Stomach (tissue), 9 donors: ENCODE measurements around the gene CRADD. TPM values are rescaled to one million over a fixed set of nuclear protein-coding genes. Genes with fewer than 3 reads are reported as not detected.

Source experiments
- DNase-seq, 2 donors: peaks; one replicate each; pipeline versions ENCODE4 v3.0.0 to v3.0.0-alpha.2; 2013 to 2019
- H3K27ac ChIP-seq, 5 donors: fragments of 200-600 bp in 4 of 5; sonication (generic) in 4 of 5; one replicate each; pipeline ENCODE4 v1.5.1; 2013 to 2019; ENCODE audit warnings: mild to moderate bottlenecking in 1 of 5, moderate library complexity in 1 of 5
- H3K27me3 ChIP-seq, 3 donors: fragments of 200-600 bp; sonication (generic); one replicate each; pipeline ENCODE4 v1.5.1; 2017 to 2019; ENCODE audit warnings: mixed run types in 1 of 3
- H3K36me3 ChIP-seq, 4 donors: fragments of 200-600 bp; sonication (generic); 1 replicate in 3 of 4; 2 replicates in 1 of 4; pipeline ENCODE4 v1.5.1; 2016 to 2019
- H3K4me1 ChIP-seq, 4 donors: fragments of 200-600 bp; sonication (generic); one replicate each; pipeline ENCODE4 v1.5.1; 2016 to 2019
- H3K4me3 ChIP-seq, 4 donors: fragments of 200-600 bp; sonication (generic) in 3 of 4; one replicate each; pipeline ENCODE4 v1.5.1; 2016 to 2019; ENCODE audit warnings: mild to moderate bottlenecking in 1 of 4
- H3K9me3 ChIP-seq, 4 donors: fragments of 200-600 bp; sonication (generic); one replicate each; pipeline ENCODE4 v1.5.1; 2016 to 2019
- CTCF ChIP-seq, 7 experiments: fragments of 450-650 bp in 4 of 7; fragments of 200-600 bp in 3 of 7; sonication (generic) in 3 of 7; IDR thresholded peaks; one replicate each; pipeline ENCODE4 v1.5.1; 2016 to 2019; ENCODE audit warnings: antibody characterized with exemption in 7 of 7, control low read depth in 2 of 7, mild to moderate bottlenecking in 1 of 7
- EP300 ChIP-seq: sonication (generic); formaldehyde crosslinking; IDR thresholded peaks from one replicate; pipeline ENCODE4 v1.6.1; 2017; ENCODE audit warnings: antibody characterized with exemption
- POLR2A ChIP-seq, 4 donors: fragments of 450-650 bp; IDR thresholded peaks; one replicate each; pipeline ENCODE4 v1.6.1; 2016; ENCODE audit warnings: antibody characterized with exemption in 4 of 4, control low read depth in 2 of 4, mild to moderate bottlenecking in 1 of 4, moderate library complexity in 1 of 4
- POLR2AphosphoS5 ChIP-seq, 3 donors: sonication (generic); formaldehyde crosslinking; IDR thresholded peaks; one replicate each; pipeline ENCODE4 v1.6.1; 2016; ENCODE audit warnings: antibody characterized with exemption in 3 of 3
- WGBS, 5 donors: extraction: QIAGEN DNeasy Blood & Tissue Kit in 3 of 5; methylation state at CpG; one replicate each; pipeline versions ENCODE4 v1.1.5 to v1.1.7; 2013 to 2018; 5-methylcytosine and 5-hydroxymethylcytosine counted together
- intact Hi-C: fragments of 100-400 bp; cut with DNase I; formaldehyde crosslinking; loops from one replicate; pipeline ENCODE4 v1.15.1; 2023; ENCODE audit warnings: low total_unique reads
- polyA plus RNA-seq, 3 donors: library from polyadenylated mRNA; stranded (reverse); fragments of 200-250 nt; gene quantifications; one replicate each; pipeline ENCODE4 v1.2.3, GENCODE V29; 2013
- total RNA-seq, 5 donors: library from RNA; depleted of rRNA; stranded (reverse); fragments of >200 nt; gene quantifications; one replicate each; pipeline versions ENCODE4 v1.1.0 to v1.2.3, GENCODE V29; 2014 to 2016
- donor health status: healthy with polysubstance abuse.
- donor health status: Bipolar disorder and iron deficiency.
- donor health status: healthy.

CRADD gene
- total and polyA plus RNA-seq, 8 donors = 2.3 to 30.9 (median 17.1) TPM

GRCh38 chr12:93668919-93669418 lies 8.2 kb upstream of the CRADD start:
- Histone ChIP-seq H3K4me3 (no peak overlapping the region), H3K27me3 (no peaks in the 10 kb centered on the region), H3K36me3 (no peaks in the 10 kb centered on the region), H3K4me1 (no peaks in the 10 kb centered on the region), H3K27ac (no peak overlapping the region), H3K9me3 (peaks cover 0 to 5% (median 0%) of the 10 kb centered on the region in 4 donors)
- intact Hi-C loops = no loop called here
- no peak for DNase-seq
- TF ChIP-seq CTCF (IDR thresholded peaks at IDR 0.05) (no peak), EP300 (no peak), POLR2AphosphoS5 (IDR thresholded peaks at IDR 0.05) (no peak), POLR2A (IDR thresholded peaks at IDR 0.05) (no peak)
- 86 to 95% (median 91%) methylated on average over 5 of the region's 5 CpGs for WGBS, 5 donors

- no peak overlapping the region for H3K4me3 ChIP-seq
- H3K27ac ChIP-seq = no peak overlapping the region
- H3K4me1 ChIP-seq = no peaks in the 10 kb centered on the region
- TF ChIP-seq EP300 (no peak), POLR2AphosphoS5 (IDR thresholded peaks at IDR 0.05) (no peak), POLR2A (IDR thresholded peaks at IDR 0.05) (no peak), CTCF (IDR thresholded peaks at IDR 0.05) (no peak)
- no peaks in the 10 kb centered on the region for H3K27me3 ChIP-seq
- H3K9me3 ChIP-seq = peaks cover 0 to 5% (median 0%) of the 10 kb centered on the region in 4 donors
- no peaks in the 10 kb centered on the region for H3K36me3 ChIP-seq
- WGBS, 5 donors = 88 to 94% (median 92%) methylated on average over 3 of the region's 3 CpGs
- DNase-seq = no peak
- intact Hi-C loops = no loop called here
Measured at GRCh38 chr12:93669452-93669851, 7.7 kb upstream of the CRADD start.

- Histone ChIP-seq H3K9me3 (peaks cover 0 to 5% (median 0%) of the 10 kb centered on the region in 4 donors), H3K36me3 (no peaks in the 10 kb centered on the region), H3K27me3 (no peaks in the 10 kb centered on the region), H3K27ac (no peak overlapping the region), H3K4me3 (no peak overlapping the region), H3K4me1 (no peaks in the 10 kb centered on the region)
- WGBS, 5 donors = 43 to 58% (median 51%) methylated on average over 4 of the region's 4 CpGs
- no peak for TF ChIP-seq CTCF (IDR thresholded peaks at IDR 0.05)
- TF ChIP-seq EP300 = no peak
- no peak for TF ChIP-seq POLR2AphosphoS5 (IDR thresholded peaks at IDR 0.05)
- TF ChIP-seq POLR2A (IDR thresholded peaks at IDR 0.05) = no peak
- intact Hi-C loops = no loop called here
- no peak for DNase-seq
Measured at GRCh38 chr12:93670104-93670503, 7.1 kb upstream of the CRADD start.

- no peaks in the 10 kb centered on the region for H3K4me1 ChIP-seq
- H3K27ac ChIP-seq = no peak overlapping the region
- intact Hi-C loops = no loop called here
- DNase-seq = no peak
- peaks cover 0 to 5% (median 0%) of the 10 kb centered on the region in 4 donors for H3K9me3 ChIP-seq
- no peaks in the 10 kb centered on the region for H3K36me3 ChIP-seq
- no peak overlapping the region for H3K4me3 ChIP-seq
- WGBS, 5 donors = 70 to 85% (median 76%) methylated on average over 3 of the region's 3 CpGs
- TF ChIP-seq CTCF (IDR thresholded peaks at IDR 0.05) = no peak
- no peak for TF ChIP-seq POLR2A (IDR thresholded peaks at IDR 0.05)
- TF ChIP-seq POLR2AphosphoS5 (IDR thresholded peaks at IDR 0.05) = no peak
- no peak for TF ChIP-seq EP300
- no peaks in the 10 kb centered on the region for H3K27me3 ChIP-seq
Measured at GRCh38 chr12:93671044-93671443, 6.1 kb upstream of the CRADD start.
